A549 (cell line): Measurements from ENCODE around the gene PDLIM1. TPM values are rescaled to one million over a fixed set of nuclear protein-coding genes. Genes with fewer than 3 reads are reported as not detected.

ENCODE experiments used
- ATAC-seq, 2 experiments: fragments of 200-7000 bp in 1 of 2; fragments of >200 bp in 1 of 2; cut with Nextera tagmentation in 1 of 2; cut with Tn5 transposase in 1 of 2; 3 replicates each; pipeline versions ENCODE4 v1.8.0 to v1.9.1; 2018 to 2020; ENCODE audit warnings: mild to moderate bottlenecking in 1 of 2, moderate library complexity in 1 of 2
- CTCF ChIA-PET: fragments of 300-600 bp; sonication (Branson Sonifier 250); formaldehyde crosslinking; extraction: SDS; loops from one replicate; lab custom pipeline; 2021; ENCODE audit warnings: antibody characterized with exemption, inconsistent platforms; lab: Yijun Ruan, JAX
- POLR2A ChIA-PET: fragments of 350-600 bp; formaldehyde crosslinking; extraction: SDS; loops from one replicate; lab custom pipeline; 2021; ENCODE audit warnings: antibody characterized with exemption, inconsistent platforms; lab: Yijun Ruan, JAX
- DNase-seq, 2 experiments: peaks; one replicate each; pipeline versions ENCODE4 v3.0.0 to v3.0.0-alpha.2; 2011 to 2016; ENCODE audit warnings: low read depth in 1 of 2, low spot score in 1 of 2
- FAIRE-seq: peaks from 2 replicates; lab custom pipeline; 2011; peaks lifted over from hg19 to GRCh38; lab: Jason Lieb, UNC
- H3K27ac ChIP-seq, 2 experiments: fragments of >200 bp; sonication (Bioruptor Twin); formaldehyde crosslinking; 3 replicates each; pipeline ENCODE4 v1.5.1; 2016 to 2017
- H3K4me1 ChIP-seq: fragments of >200 bp; sonication (Bioruptor Twin); formaldehyde crosslinking; 3 replicates; pipeline ENCODE4 v1.6.1; 2016
- H3K4me2 ChIP-seq: fragments of >200 bp; sonication (Bioruptor Twin); formaldehyde crosslinking; 3 replicates; pipeline ENCODE4 v1.6.1; 2016
- H3K4me3 ChIP-seq: fragments of >200 bp; sonication (Bioruptor Twin); formaldehyde crosslinking; 3 replicates; pipeline ENCODE4 v1.5.1; 2016
- H3K9me3 ChIP-seq: fragments of >200 bp; sonication (Bioruptor Twin); formaldehyde crosslinking; 3 replicates; pipeline ENCODE4 v1.6.1; 2016
- CBX2 ChIP-seq: fragments of 200-600 bp; sonication (generic); IDR thresholded peaks from 2 replicates; pipeline ENCODE4 v1.6.1; 2016; ENCODE audit warnings: low read depth, mild to moderate bottlenecking, borderline replicate concordance
- CEBPB ChIP-seq, 2 experiments: fragments of >200 bp in 1 of 2; sonication (Bioruptor Twin) in 1 of 2; formaldehyde crosslinking in 1 of 2; IDR thresholded peaks; 2 replicates each; pipeline ENCODE4 v1.6.1; 2012 to 2016
- CHD4 ChIP-seq: fragments of 200-600 bp; sonication (generic); IDR thresholded peaks from 2 replicates; pipeline ENCODE4 v1.6.1; 2016; ENCODE audit warnings: antibody characterized with exemption, mild to moderate bottlenecking, borderline replicate concordance
- EHF ChIP-seq: fragments of 250-450 bp; sonication (Bioruptor Pico); IDR thresholded peaks from 2 replicates; pipeline ENCODE4 v1.5.0; 2020; ENCODE audit warnings: mild to moderate bottlenecking
- EHMT2 ChIP-seq: fragments of 200-600 bp; sonication (generic); IDR thresholded peaks from 2 replicates; pipeline ENCODE4 v1.6.1; 2016; ENCODE audit warnings: antibody characterized with exemption, low read depth, mild to moderate bottlenecking, moderate library complexity
- EP300 ChIP-seq, 2 experiments: fragments of >200 bp; sonication (Bioruptor Twin); formaldehyde crosslinking; IDR thresholded peaks; 2 replicates in 1 of 2; 3 replicates in 1 of 2; pipeline ENCODE4 v1.6.1; 2016 to 2017
- ESRRA ChIP-seq: fragments of 150-350 bp; IDR thresholded peaks from 2 replicates; pipeline ENCODE4 v1.6.1; 2014; ENCODE audit warnings: mild to moderate bottlenecking, low read length, borderline replicate concordance
- FOSB ChIP-seq: fragments of 250-450 bp; sonication (Bioruptor Pico); IDR thresholded peaks from 2 replicates; pipeline ENCODE4 v1.5.0; 2020; ENCODE audit warnings: mild to moderate bottlenecking, moderate library complexity
- FOXS1 ChIP-seq: fragments of 250-450 bp; sonication (Bioruptor Pico); IDR thresholded peaks from 2 replicates; pipeline ENCODE4 v1.5.0; 2020; ENCODE audit warnings: mild to moderate bottlenecking, moderate library complexity
- HEYL ChIP-seq: fragments of 250-450 bp; sonication (Bioruptor Pico); IDR thresholded peaks from 2 replicates; pipeline ENCODE4 v1.8.0; 2021; ENCODE audit warnings: mild to moderate bottlenecking, moderate library complexity
- HOXA7 ChIP-seq: fragments of 250-450 bp; sonication (Bioruptor Pico); IDR thresholded peaks from 2 replicates; pipeline ENCODE4 v1.5.0; 2020; ENCODE audit warnings: mild to moderate bottlenecking, moderate library complexity
- MAZ ChIP-seq: fragments of 150-350 bp; IDR thresholded peaks from 2 replicates; pipeline ENCODE4 v1.6.1; 2014; ENCODE audit warnings: antibody characterized with exemption, low read depth, low read length, borderline replicate concordance
- MYC ChIP-seq: IDR thresholded peaks from 2 replicates; pipeline ENCODE4 v1.6.1; 2012; ENCODE audit warnings: mild to moderate bottlenecking, inconsistent platforms, low read length, improper control_type of control experiment, borderline replicate concordance
- NFE2L2 ChIP-seq: fragments of 150-350 bp; conservative IDR thresholded peaks from 2 replicates; pipeline ENCODE4 v1.6.1; 2014; ENCODE audit warnings: low read length
- NR3C1 ChIP-seq: fragments of >200 bp; sonication (Bioruptor Twin); formaldehyde crosslinking; IDR thresholded peaks from 3 replicates; pipeline ENCODE4 v1.6.1; 2017
- POLR2AphosphoS2 ChIP-seq: conservative IDR thresholded peaks from 2 replicates; pipeline ENCODE4 v1.6.1; 2012; ENCODE audit warnings: low read length, improper control_type of control experiment, inconsistent platforms
- RARB ChIP-seq: fragments of 250-450 bp; sonication (Bioruptor Pico); IDR thresholded peaks from 2 replicates; pipeline ENCODE4 v1.8.0; 2021; ENCODE audit warnings: mild to moderate bottlenecking, moderate library complexity
- SMC3 ChIP-seq: fragments of >200 bp; sonication (Bioruptor Twin); formaldehyde crosslinking; IDR thresholded peaks from 3 replicates; pipeline ENCODE4 v1.6.1; 2018; ENCODE audit warnings: inconsistent platforms
- SREBF2 ChIP-seq: fragments of 450-650 bp; IDR thresholded peaks from 2 replicates; pipeline ENCODE4 v1.6.1; 2014; ENCODE audit warnings: mild to moderate bottlenecking, moderate library complexity
- TFCP2L1 ChIP-seq: fragments of 250-450 bp; sonication (Bioruptor Pico); IDR thresholded peaks from 2 replicates; pipeline ENCODE4 v1.5.0; 2021; ENCODE audit warnings: mild to moderate bottlenecking
- TP53 ChIP-seq: fragments of 250-450 bp; sonication (Bioruptor Pico); IDR thresholded peaks from 2 replicates; pipeline ENCODE4 v1.5.0; 2021; ENCODE audit warnings: mild to moderate bottlenecking, moderate library complexity
- ZFP36 ChIP-seq: fragments of 450-650 bp; IDR thresholded peaks from 2 replicates; pipeline ENCODE4 v1.6.1; 2014; ENCODE audit warnings: borderline replicate concordance; ENCODE audit not compliant: partially characterized antibody
- WGBS: methylation state at CpG from one replicate; pipeline ENCODE4 v1.1.6; 2017; ENCODE audit errors: missing lambda C conversion rate; 5-methylcytosine and 5-hydroxymethylcytosine counted together
- polyA plus RNA-seq, 4 experiments: library from polyadenylated mRNA; depleted of rRNA in 3 of 4; stranded (reverse); fragments of >200 nt; fragmentation: RNase III in 1 of 4; extraction: RNeasy Plus Mini Kit Qiagen cat#74134 plus additional on column Dnase treatment in 1 of 4; gene quantifications; 2 replicates in 3 of 4; 3 replicates in 1 of 4; pipeline ENCODE4 v1.2.3, GENCODE V29; 2011 to 2017
- TF ChIP-seq, protein P1 (sequence below): fragments of >200 bp; sonication (Bioruptor Twin); formaldehyde crosslinking; IDR thresholded peaks from 2 replicates; pipeline ENCODE4 v1.6.1; 2016
- TF ChIP-seq, protein P2 (sequence below): fragments of >200 bp; sonication (Bioruptor Twin); formaldehyde crosslinking; IDR thresholded peaks from 3 replicates; pipeline ENCODE4 v1.6.1; 2016
- TF ChIP-seq, protein P3 (sequence below): fragments of 250-450 bp; sonication (Bioruptor Pico); IDR thresholded peaks from 2 replicates; pipeline ENCODE4 v1.5.0; 2021; ENCODE audit warnings: mild to moderate bottlenecking, moderate library complexity, borderline replicate concordance
- TF ChIP-seq, protein P4 (sequence below): fragments of >200 bp; sonication (Bioruptor Twin); formaldehyde crosslinking; IDR thresholded peaks from 3 replicates; pipeline ENCODE4 v1.5.1; 2016

PDLIM1 gene
- polyA plus RNA-seq, 2 of the 4 experiments (the other 2 are of a cell fraction), result 92.5 to 128 TPM

DNA sequence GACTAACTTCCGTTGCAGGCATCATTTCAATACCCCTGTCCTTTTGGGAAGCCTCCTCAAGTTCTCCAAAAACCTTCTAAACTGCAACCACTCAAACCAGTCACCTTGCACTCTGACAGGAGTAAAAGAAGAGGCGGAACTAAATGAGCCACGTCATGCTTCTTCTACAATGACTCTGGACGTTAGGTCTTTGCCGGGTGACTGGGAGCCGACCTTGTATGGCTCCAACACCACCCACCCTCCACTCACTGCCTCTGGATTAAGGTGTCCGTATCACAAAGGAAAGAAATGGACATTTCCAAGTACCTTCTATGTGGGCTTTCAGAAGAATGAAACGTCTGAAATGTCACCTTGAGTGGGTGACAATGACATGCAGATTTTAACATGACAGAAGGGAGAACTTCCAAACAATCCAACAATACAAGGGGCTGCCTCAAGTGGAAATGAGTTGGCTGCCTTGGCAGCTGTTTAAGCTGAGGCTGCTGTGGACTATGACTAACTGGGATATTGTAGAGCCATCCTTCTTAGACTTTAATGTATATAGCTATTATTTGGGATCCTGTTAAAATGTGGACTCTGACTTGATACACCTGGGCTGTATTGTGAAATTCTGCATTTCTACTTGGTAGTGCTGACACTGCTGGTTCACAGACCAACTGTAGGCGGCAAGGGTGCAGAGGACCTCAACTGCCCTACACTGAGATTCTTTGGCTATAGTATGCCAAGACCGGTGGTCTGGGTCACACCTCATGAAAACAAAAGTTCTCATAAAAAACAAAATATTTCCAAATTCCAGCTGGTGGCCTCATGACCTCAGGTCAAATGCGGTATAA, 33.8 kb upstream of the PDLIM1 start (continued):
- TF ChIP-seq RARB (CRISPR knock-in tag) (no peak), NR3C1 (no peak), HEYL (CRISPR knock-in tag) (no peak), FOXS1 (no peak), EHMT2 (no peak), HOXA7 (CRISPR knock-in tag) (no peak)
- TF ChIP-seq, protein P1, sequence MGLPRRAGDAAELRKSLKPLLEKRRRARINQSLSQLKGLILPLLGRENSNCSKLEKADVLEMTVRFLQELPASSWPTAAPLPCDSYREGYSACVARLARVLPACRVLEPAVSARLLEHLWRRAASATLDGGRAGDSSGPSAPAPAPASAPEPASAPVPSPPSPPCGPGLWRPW, result no peak
- TF ChIP-seq, all 56 proteins: peak for 0

DNA sequence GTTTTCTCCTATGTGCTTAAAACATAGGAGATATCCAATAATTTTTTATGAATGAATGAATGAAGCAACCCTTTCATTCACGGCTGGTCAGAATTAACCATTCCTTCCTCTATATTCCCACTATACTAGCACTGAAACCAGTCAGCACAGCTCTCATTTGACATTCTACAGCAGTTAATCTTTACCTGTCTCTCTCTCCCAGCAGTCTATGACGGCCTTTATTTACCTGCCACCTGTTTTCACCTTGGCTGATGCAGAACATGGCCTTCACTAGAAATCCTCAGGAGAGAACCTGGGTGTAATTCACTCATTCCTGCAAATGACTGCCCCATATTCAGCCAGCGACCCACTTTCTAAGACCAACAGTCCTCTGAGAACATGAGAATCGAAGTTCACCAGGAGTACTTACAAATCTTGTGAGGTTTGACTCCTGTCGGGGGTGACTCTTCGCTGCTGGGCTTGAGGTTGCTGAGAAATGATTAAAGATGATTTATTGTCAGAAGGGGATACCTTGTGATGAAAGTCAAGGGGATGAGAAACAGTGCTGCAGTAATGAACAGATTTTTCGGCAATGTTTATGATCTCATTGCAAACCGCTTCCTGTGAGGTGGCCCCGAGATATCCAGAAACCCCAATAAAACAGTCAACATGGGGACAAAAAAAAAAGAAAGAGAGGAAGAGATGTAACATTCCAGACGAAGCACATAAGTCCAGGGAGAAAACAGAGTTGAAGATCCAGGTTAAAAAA, 30.9 kb upstream of the PDLIM1 start:
- TF ChIP-seq, protein P1, result no peak
- TF ChIP-seq ESRRA (no peak), ZFP36 (no peak), CEBPB (IDR thresholded peaks at IDR 0.05) (no peak), EHMT2 (no peak), POLR2AphosphoS2 (no peak)
- TF ChIP-seq, protein P2, sequence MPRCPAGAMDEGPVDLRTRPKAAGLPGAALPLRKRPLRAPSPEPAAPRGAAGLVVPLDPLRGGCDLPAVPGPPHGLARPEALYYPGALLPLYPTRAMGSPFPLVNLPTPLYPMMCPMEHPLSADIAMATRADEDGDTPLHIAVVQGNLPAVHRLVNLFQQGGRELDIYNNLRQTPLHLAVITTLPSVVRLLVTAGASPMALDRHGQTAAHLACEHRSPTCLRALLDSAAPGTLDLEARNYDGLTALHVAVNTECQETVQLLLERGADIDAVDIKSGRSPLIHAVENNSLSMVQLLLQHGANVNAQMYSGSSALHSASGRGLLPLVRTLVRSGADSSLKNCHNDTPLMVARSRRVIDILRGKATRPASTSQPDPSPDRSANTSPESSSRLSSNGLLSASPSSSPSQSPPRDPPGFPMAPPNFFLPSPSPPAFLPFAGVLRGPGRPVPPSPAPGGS, result no peak
- Histone ChIP-seq H3K4me3 (no peak overlapping the region), H3K27ac (no peak overlapping the region), H3K9me3 (no peaks in the 10 kb centered on the region), H3K4me1 (no peaks in the 10 kb centered on the region), H3K4me2 (no peak overlapping the region)
- POLR2A ChIA-PET, result no interaction called here
- no peak for ATAC-seq
- CTCF ChIA-PET, result interaction anchor here (0.7 kb wide), 1 partner anchor 42 kb away, joined by 3 read pairs; no protein-coding TSS in a partner anchor
- no peak for DNase-seq
- 74% methylated on average over 10 of the region's 10 CpGs for WGBS
- FAIRE-seq, result no peak

DNA sequence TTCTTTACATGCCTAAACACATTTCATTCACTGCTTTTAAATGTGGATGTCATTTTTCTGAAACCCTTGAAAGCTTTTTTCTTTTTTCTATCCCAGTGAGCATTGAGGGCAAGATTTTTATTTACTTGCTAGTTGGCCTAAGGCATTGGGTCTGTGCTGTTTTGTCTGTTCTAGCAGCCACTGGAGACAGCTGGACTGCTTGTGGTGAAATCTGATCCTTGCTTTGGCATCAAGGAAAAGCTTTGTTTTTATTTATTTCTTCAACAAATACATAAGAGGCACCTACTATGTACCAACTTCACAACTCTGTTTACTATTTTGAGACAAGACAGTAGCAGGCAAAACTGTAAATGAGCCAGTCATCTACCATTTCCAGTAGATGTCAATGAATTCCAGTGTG, 28.4 kb upstream of the PDLIM1 start:
- ATAC-seq (no peak), DNase-seq (no peak), FAIRE-seq (no peak)
- Histone ChIP-seq H3K9me3 (no peaks in the 10 kb centered on the region), H3K4me1 (no peaks in the 10 kb centered on the region), H3K4me2 (no peak overlapping the region), H3K4me3 (no peak overlapping the region), H3K27ac (no peak overlapping the region)
- ChIA-PET CTCF (interaction anchor here (0.9 to 1.0 kb wide), 2 partner anchors 10 to 76 kb away, joined by 3 read pairs; no protein-coding TSS in a partner anchor), POLR2A (no interaction called here)
- no peak for TF ChIP-seq CBX2
- TF ChIP-seq, protein P3, sequence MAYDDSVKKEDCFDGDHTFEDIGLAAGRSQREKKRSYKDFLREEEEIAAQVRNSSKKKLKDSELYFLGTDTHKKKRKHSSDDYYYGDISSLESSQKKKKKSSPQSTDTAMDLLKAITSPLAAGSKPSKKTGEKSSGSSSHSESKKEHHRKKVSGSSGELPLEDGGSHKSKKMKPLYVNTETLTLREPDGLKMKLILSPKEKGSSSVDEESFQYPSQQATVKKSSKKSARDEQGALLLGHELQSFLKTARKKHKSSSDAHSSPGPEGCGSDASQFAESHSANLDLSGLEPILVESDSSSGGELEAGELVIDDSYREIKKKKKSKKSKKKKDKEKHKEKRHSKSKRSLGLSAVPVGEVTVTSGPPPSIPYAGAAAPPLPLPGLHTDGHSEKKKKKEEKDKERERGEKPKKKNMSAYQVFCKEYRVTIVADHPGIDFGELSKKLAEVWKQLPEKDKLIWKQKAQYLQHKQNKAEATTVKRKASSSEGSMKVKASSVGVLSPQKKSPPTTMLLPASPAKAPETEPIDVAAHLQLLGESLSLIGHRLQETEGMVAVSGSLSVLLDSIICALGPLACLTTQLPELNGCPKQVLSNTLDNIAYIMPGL (CRISPR knock-in tag), result no peak
- TF ChIP-seq, protein P4, sequence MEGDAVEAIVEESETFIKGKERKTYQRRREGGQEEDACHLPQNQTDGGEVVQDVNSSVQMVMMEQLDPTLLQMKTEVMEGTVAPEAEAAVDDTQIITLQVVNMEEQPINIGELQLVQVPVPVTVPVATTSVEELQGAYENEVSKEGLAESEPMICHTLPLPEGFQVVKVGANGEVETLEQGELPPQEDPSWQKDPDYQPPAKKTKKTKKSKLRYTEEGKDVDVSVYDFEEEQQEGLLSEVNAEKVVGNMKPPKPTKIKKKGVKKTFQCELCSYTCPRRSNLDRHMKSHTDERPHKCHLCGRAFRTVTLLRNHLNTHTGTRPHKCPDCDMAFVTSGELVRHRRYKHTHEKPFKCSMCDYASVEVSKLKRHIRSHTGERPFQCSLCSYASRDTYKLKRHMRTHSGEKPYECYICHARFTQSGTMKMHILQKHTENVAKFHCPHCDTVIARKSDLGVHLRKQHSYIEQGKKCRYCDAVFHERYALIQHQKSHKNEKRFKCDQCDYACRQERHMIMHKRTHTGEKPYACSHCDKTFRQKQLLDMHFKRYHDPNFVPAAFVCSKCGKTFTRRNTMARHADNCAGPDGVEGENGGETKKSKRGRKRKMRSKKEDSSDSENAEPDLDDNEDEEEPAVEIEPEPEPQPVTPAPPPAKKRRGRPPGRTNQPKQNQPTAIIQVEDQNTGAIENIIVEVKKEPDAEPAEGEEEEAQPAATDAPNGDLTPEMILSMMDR, result no peak
- TF ChIP-seq MYC, result no peak
- no peak for TF ChIP-seq SREBF2
- no peak for TF ChIP-seq FOSB (CRISPR knock-in tag)
- no peak for TF ChIP-seq SMC3
- no peak for TF ChIP-seq NFE2L2
- no peak for TF ChIP-seq HEYL (CRISPR knock-in tag)
- no peak for TF ChIP-seq ZFP36
- TF ChIP-seq TP53 (CRISPR knock-in tag), result no peak
- no peak for TF ChIP-seq MAZ
- no peak for TF ChIP-seq EHF (CRISPR knock-in tag)
- TF ChIP-seq RARB (CRISPR knock-in tag), result no peak
- no peak for TF ChIP-seq EP300 (IDR thresholded peaks at IDR 0.05)
- TF ChIP-seq CHD4, result no peak
- no peak for TF ChIP-seq HOXA7 (CRISPR knock-in tag)
- TF ChIP-seq NR3C1, result no peak
- TF ChIP-seq TFCP2L1 (CRISPR knock-in tag), result no peak
